Common myeloid progenitor, CD34-positive (primary cell): ENCODE data around the gene TRIM9.

Experiments used
- CTCF ChIA-PET: fragments of 350-600 bp; sonication (Branson Sonifier 250); formaldehyde crosslinking; loops from one replicate; lab custom pipeline; 2021; ENCODE audit warnings: antibody characterized with exemption; lab: Charles Lee
- POLR2A ChIA-PET: fragments of 350-600 bp; sonication (Branson Sonifier 250); formaldehyde crosslinking; loops from one replicate; lab custom pipeline; 2021; ENCODE audit warnings: antibody characterized with exemption; lab: Charles Lee
- DNase-seq, 3 donors: peaks; one replicate each; pipeline versions ENCODE4 v3.0.0 to v3.0.0-alpha.2; 2013
- H3K27ac ChIP-seq, 2 experiments: 1 replicate in 1 of 2; 2 replicates in 1 of 2; pipeline ENCODE4 v1.7.0; 2013; ENCODE audit warnings: inconsistent platforms in 2 of 2, low read length in 2 of 2, mild to moderate bottlenecking in 2 of 2, low read depth in 1 of 2, moderate library complexity in 1 of 2; ENCODE audit not compliant: severe bottlenecking in 2 of 2, insufficient read depth in 1 of 2, poor library complexity in 1 of 2
- H3K27me3 ChIP-seq, 5 experiments: replicated peaks in 2 of 5; 1 replicate in 3 of 5; 2 replicates in 2 of 5; pipeline versions ENCODE4 v1.6.1 to v1.7.0; 2013; ENCODE audit warnings: low read length in 4 of 5, mild to moderate bottlenecking in 2 of 5, moderate library complexity in 2 of 5, inconsistent platforms in 1 of 5; ENCODE audit not compliant: insufficient read depth in 5 of 5, control insufficient read depth in 4 of 5
- H3K36me3 ChIP-seq, 4 experiments: 1 replicate in 2 of 4; 2 replicates in 2 of 4; pipeline versions ENCODE4 v1.6.1 to v1.7.0; 2013; ENCODE audit warnings: low read length in 3 of 4, control low read depth in 1 of 4, mild to moderate bottlenecking in 1 of 4; ENCODE audit not compliant: control insufficient read depth in 4 of 4, insufficient read depth in 4 of 4
- H3K4me1 ChIP-seq, 4 experiments: 1 replicate in 3 of 4; 2 replicates in 1 of 4; pipeline versions ENCODE4 v1.6.1 to v1.7.1; 2013; ENCODE audit warnings: low read length in 3 of 4, mild to moderate bottlenecking in 3 of 4, control low read depth in 1 of 4, inconsistent platforms in 1 of 4, moderate library complexity in 1 of 4; ENCODE audit not compliant: control insufficient read depth in 4 of 4, insufficient read depth in 4 of 4; ENCODE audit errors: control extremely low read depth in 1 of 4
- H3K4me3 ChIP-seq, 7 experiments: 1 replicate in 4 of 7; 2 replicates in 3 of 7; pipeline versions ENCODE4 v1.5.1 to v1.7.0; 2013; ENCODE audit warnings: mild to moderate bottlenecking in 7 of 7, low read length in 6 of 7, moderate library complexity in 6 of 7, inconsistent platforms in 2 of 7, low read depth in 2 of 7, control low read depth in 1 of 7; ENCODE audit not compliant: insufficient read depth in 4 of 7, control insufficient read depth in 1 of 7; ENCODE audit errors: extremely low read depth in 1 of 7
- H3K9me3 ChIP-seq, 5 experiments: 1 replicate in 4 of 5; 2 replicates in 1 of 5; pipeline versions ENCODE4 v1.6.1 to v1.7.1; 2013; ENCODE audit warnings: low read length in 4 of 5, mild to moderate bottlenecking in 2 of 5, inconsistent platforms in 1 of 5, low read depth in 1 of 5, moderate library complexity in 1 of 5; ENCODE audit not compliant: control insufficient read depth in 4 of 5, insufficient read depth in 2 of 5; ENCODE audit errors: control extremely low read depth in 1 of 5
- WGBS: methylation state at CpG from one replicate; pipeline ENCODE4 v1.1.5; 2013; ENCODE audit not compliant: insufficient coverage; 5-methylcytosine and 5-hydroxymethylcytosine counted together

TRIM9 gene

DNA sequence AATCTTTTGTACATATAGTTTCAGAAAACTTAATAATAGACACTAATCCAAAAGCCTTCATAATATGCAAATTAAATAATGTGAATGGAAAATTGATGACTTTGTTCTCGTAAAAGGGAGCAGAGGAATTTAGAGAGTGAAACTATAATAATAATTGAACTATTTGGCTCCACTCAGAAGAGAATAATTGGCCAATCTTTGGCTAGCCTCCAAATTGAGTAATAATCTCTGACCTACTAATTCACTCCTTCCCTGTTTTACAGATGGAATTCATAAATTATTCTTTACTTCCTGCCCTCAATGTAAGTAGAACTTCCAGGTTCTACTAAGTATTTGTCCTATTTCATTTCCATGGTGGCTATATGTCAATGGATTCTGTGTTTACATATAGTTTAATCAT lies 15.8 kb downstream of the TRIM9 start:
- POLR2A ChIA-PET, result no interaction called here
- H3K9me3 ChIP-seq, result no peaks in the 10 kb centered on the region
- H3K27ac ChIP-seq, result no peak overlapping the region
- WGBS, result no CpG with 5 or more reads among the region's 1 CpG
- H3K4me1 ChIP-seq, result no peaks in the 10 kb centered on the region
- CTCF ChIA-PET, result no interaction called here
- H3K27me3 ChIP-seq, result no peaks in the 10 kb centered on the region
- no peak overlapping the region for H3K4me3 ChIP-seq
- no peak for DNase-seq
- H3K36me3 ChIP-seq, result no peaks in the 10 kb centered on the region

GRCh38 chr14:51074701-51075385 lies 20.1 kb downstream of the TRIM9 start:
- no peak overlapping the region for H3K27ac ChIP-seq
- H3K9me3 ChIP-seq, result peaks cover 0 to 13% (median 3%) of the 10 kb centered on the region in 5 experiments
- H3K27me3 ChIP-seq, result no peaks in the 10 kb centered on the region
- WGBS, result 98% methylated on average over 6 of the region's 8 CpGs
- H3K36me3 ChIP-seq, result no peaks in the 10 kb centered on the region
- CTCF ChIA-PET, result interaction anchor here (1.0 kb wide), 1 partner anchor 10 kb away, joined by 3 read pairs; no protein-coding TSS in a partner anchor
- DNase-seq, result no peak
- POLR2A ChIA-PET, result no interaction called here
- no peak overlapping the region for H3K4me3 ChIP-seq
- no peaks in the 10 kb centered on the region for H3K4me1 ChIP-seq

DNA sequence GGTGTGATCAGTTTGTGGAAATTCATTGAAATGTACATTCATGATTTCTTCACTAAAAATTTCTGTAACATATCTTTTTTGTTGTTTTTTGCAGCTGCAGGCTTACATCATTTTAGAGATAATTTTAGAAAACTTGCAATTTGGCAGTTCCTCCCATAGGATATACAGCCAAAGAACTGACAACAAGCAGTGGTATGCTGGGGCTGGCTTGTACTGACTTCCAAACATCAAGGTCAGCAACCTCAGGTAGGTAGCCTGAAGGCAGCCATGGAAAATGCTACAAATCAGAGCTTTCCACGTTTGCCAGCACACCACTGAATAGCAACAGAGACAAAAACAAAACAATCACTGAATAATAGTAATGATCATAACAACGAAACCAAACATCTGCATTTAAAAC lies 21.2 kb downstream of the TRIM9 start:
- 92% methylated on average over 2 of the region's 2 CpGs for WGBS

DNA sequence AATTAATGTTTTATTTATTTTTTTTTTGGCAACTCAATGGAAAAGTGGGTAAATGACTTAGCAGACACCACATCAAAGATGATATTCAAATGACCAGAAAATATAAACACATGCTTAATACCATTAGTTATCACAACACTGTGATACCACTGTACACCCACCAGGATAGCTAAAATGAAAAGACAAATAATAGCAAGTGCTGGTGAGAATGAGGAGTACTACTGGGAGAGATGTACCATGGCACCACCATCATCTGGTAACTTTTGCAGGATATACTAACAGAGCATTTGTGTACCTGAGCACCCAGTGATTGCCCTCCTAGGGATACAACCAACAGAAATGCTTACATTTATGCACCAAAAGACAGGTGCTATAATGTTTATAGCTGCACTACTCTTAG lies 21.9 kb downstream of the TRIM9 start:
- no peak overlapping the region for H3K4me3 ChIP-seq
- no peaks in the 10 kb centered on the region for H3K4me1 ChIP-seq
- no peak for DNase-seq
- CTCF ChIA-PET, result interaction anchor here (1.3 to 1.4 kb wide), 2 partner anchors 11 to 31 kb away, joined by 5 to 6 read pairs; no protein-coding TSS in a partner anchor
- H3K36me3 ChIP-seq, result no peaks in the 10 kb centered on the region
- H3K27ac ChIP-seq, result no peak overlapping the region
- H3K9me3 ChIP-seq, result peaks cover 0 to 15% (median 3%) of the 10 kb centered on the region in 5 experiments
- POLR2A ChIA-PET, result no interaction called here
- H3K27me3 ChIP-seq, result no peaks in the 10 kb centered on the region

More for the DNA sequence above, 21.2 kb downstream of the TRIM9 start:
- CTCF ChIA-PET, result interaction anchor here (1.4 kb wide), 1 partner anchor 10 kb away, joined by 5 read pairs; no protein-coding TSS in a partner anchor
- Histone ChIP-seq H3K36me3 (no peaks in the 10 kb centered on the region), H3K4me1 (no peaks in the 10 kb centered on the region), H3K27ac (no peak overlapping the region), H3K9me3 (peaks cover 0 to 15% (median 3%) of the 10 kb centered on the region in 5 experiments), H3K27me3 (no peaks in the 10 kb centered on the region), H3K4me3 (no peak overlapping the region)
- DNase-seq, result no peak
- POLR2A ChIA-PET, result no interaction called here

DNA sequence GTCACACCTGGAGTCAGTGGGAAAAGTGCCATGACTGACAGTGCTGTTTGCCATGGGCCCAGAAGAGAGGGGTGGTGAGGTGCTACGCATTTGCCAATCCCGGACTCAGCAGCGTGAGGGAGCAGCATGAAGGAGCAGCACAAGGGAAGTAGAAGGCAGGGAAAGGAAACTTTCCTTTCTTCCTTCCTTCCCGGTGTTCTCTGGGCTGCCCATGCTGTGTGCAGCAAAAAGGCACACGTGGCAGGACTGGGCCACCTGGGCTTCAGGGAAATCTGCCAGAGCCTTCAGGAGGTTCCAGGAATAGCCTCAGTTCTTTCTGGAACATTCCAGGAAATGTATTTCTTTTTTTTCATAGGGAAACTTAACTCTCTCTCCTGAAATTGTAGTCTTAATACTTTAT lies 23.0 kb downstream of the TRIM9 start:
- Histone ChIP-seq H3K27ac (no peak overlapping the region), H3K36me3 (no peaks in the 10 kb centered on the region), H3K4me1 (no peaks in the 10 kb centered on the region), H3K4me3 (no peak overlapping the region), H3K9me3 (peaks cover 0 to 15% (median 3%) of the 10 kb centered on the region in 5 experiments), H3K27me3 (no peaks in the 10 kb centered on the region)
- CTCF ChIA-PET, result no interaction called here
- DNase-seq, result no peak
- POLR2A ChIA-PET, result no interaction called here
- WGBS, result 89% methylated on average over 3 of the region's 5 CpGs

DNA sequence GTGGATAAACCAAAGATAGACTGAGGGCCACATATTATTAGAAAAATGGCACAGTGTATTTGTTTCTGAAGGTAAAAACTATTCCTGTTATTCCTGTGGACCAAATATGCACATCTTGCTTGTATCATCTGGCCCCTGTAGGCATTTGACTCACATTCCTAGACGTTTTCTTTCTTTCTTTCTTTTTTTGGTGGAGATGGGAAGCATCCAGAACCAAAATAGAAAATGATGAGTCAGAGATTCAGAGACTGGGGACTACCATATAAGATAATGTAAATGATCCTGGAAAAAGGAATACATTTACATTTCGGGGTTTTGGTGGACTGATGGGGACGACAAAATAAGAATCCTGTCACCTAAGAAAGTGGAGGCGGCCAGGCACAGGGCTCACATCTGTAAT lies 24.2 kb downstream of the TRIM9 start:
- POLR2A ChIA-PET, result no interaction called here
- no peaks in the 10 kb centered on the region for H3K27me3 ChIP-seq
- no peak overlapping the region for H3K4me3 ChIP-seq
- WGBS, result 100% methylated on average over 1 of the region's 4 CpGs
- H3K36me3 ChIP-seq, result no peaks in the 10 kb centered on the region
- no peaks in the 10 kb centered on the region for H3K4me1 ChIP-seq
- H3K27ac ChIP-seq, result no peak overlapping the region
- peaks cover 0 to 15% (median 3%) of the 10 kb centered on the region in 5 experiments for H3K9me3 ChIP-seq
- no peak for DNase-seq
- CTCF ChIA-PET, result no interaction called here

GRCh38 chr14:51069055-51069454 lies 25.9 kb downstream of the TRIM9 start:
- Histone ChIP-seq H3K27ac (no peak overlapping the region), H3K9me3 (peaks cover 0 to 15% (median 3%) of the 10 kb centered on the region in 5 experiments), H3K4me3 (no peak overlapping the region), H3K36me3 (no peaks in the 10 kb centered on the region), H3K27me3 (no peaks in the 10 kb centered on the region), H3K4me1 (no peaks in the 10 kb centered on the region)
- ChIA-PET POLR2A (no interaction called here), CTCF (no interaction called here)
- no peak for DNase-seq
